ENCODE results near the gene GPC6. TPM values are rescaled to one million over a fixed set of nuclear protein-coding genes. Genes with fewer than 3 reads are reported as not detected.

GPC6 gene
- polyA plus RNA-seq, 4 donors, result 47.9 to 66.1 (median 61.3) TPM

GRCh38 chr13:93765062-93765461, 538.5 kb downstream of the GPC6 start:
- no peak for DNase-seq (ENCODE audit: low read depth in 4 of 4, low spot score in 2 of 4)

- no peak for DNase-seq (ENCODE audit: low read depth in 4 of 4, low spot score in 2 of 4)
Measured at GRCh38 chr13:93765811-93766210, 539.2 kb downstream of the GPC6 start.

GRCh38 chr13:93766719-93767118, 540.1 kb downstream of the GPC6 start:
- no peak for DNase-seq (ENCODE audit: low read depth in 4 of 4, low spot score in 2 of 4)

- no peak for DNase-seq (ENCODE audit: low read depth in 4 of 4, low spot score in 2 of 4)
Measured at GRCh38 chr13:93767180-93767916, 540.7 kb downstream of the GPC6 start.

GRCh38 chr13:93767917-93768409, 541.4 kb downstream of the GPC6 start:
- no peak for DNase-seq (ENCODE audit: low read depth in 4 of 4, low spot score in 2 of 4)

- peak in 2 of 4 donors; percentile 37 to 45 for DNase-seq (ENCODE audit: low read depth in 4 of 4, low spot score in 2 of 4)
Measured at GRCh38 chr13:93769101-93769500, 542.5 kb downstream of the GPC6 start.

- no peak for DNase-seq (ENCODE audit: low read depth in 4 of 4, low spot score in 2 of 4)
Measured at GRCh38 chr13:93769607-93770006, 543.0 kb downstream of the GPC6 start.

- no peak for DNase-seq (ENCODE audit: low read depth in 4 of 4, low spot score in 2 of 4)
Measured at GRCh38 chr13:93771227-93771626, 544.6 kb downstream of the GPC6 start.

GRCh38 chr13:93771782-93772181, 545.2 kb downstream of the GPC6 start:
- no peak for DNase-seq (ENCODE audit: low read depth in 4 of 4, low spot score in 2 of 4)

GRCh38 chr13:93774506-93774905, 547.9 kb downstream of the GPC6 start:
- DNase-seq (ENCODE audit: low read depth in 4 of 4, low spot score in 2 of 4), result no peak

GRCh38 chr13:93775027-93775426, 548.4 kb downstream of the GPC6 start:
- DNase-seq (ENCODE audit: low read depth in 4 of 4, low spot score in 2 of 4), result no peak

- no peak for DNase-seq (ENCODE audit: low read depth in 4 of 4, low spot score in 2 of 4)
Measured at GRCh38 chr13:93775507-93776108, 549.0 kb downstream of the GPC6 start.

- DNase-seq (ENCODE audit: low read depth in 4 of 4, low spot score in 2 of 4), result no peak
Measured at GRCh38 chr13:93776936-93777335, 550.3 kb downstream of the GPC6 start.

- DNase-seq (ENCODE audit: low read depth in 4 of 4, low spot score in 2 of 4), result no peak
Measured at GRCh38 chr13:93777504-93777903, 550.9 kb downstream of the GPC6 start.

GRCh38 chr13:93778548-93778947, 551.9 kb downstream of the GPC6 start:
- no peak for DNase-seq (ENCODE audit: low read depth in 4 of 4, low spot score in 2 of 4)

GRCh38 chr13:93784191-93784590, 557.6 kb downstream of the GPC6 start:
- DNase-seq (ENCODE audit: low read depth in 4 of 4, low spot score in 2 of 4), result no peak

GRCh38 chr13:93786846-93787489, 560.4 kb downstream of the GPC6 start:
- DNase-seq (ENCODE audit: low read depth in 4 of 4, low spot score in 2 of 4), result no peak

GRCh38 chr13:93788456-93788855, 561.8 kb downstream of the GPC6 start:
- DNase-seq (ENCODE audit: low read depth in 4 of 4, low spot score in 2 of 4), result no peak

- DNase-seq (ENCODE audit: low read depth in 4 of 4, low spot score in 2 of 4), result no peak
Measured at GRCh38 chr13:93789058-93789457, 562.5 kb downstream of the GPC6 start.

GRCh38 chr13:93794197-93794885, 567.7 kb downstream of the GPC6 start:
- DNase-seq (ENCODE audit: low read depth in 4 of 4, low spot score in 2 of 4), result no peak

- DNase-seq (ENCODE audit: low read depth in 4 of 4, low spot score in 2 of 4), result no peak
Measured at GRCh38 chr13:93797463-93797862, 570.9 kb downstream of the GPC6 start.
